ENCODE data around the gene TMEM106B.

DNA sequence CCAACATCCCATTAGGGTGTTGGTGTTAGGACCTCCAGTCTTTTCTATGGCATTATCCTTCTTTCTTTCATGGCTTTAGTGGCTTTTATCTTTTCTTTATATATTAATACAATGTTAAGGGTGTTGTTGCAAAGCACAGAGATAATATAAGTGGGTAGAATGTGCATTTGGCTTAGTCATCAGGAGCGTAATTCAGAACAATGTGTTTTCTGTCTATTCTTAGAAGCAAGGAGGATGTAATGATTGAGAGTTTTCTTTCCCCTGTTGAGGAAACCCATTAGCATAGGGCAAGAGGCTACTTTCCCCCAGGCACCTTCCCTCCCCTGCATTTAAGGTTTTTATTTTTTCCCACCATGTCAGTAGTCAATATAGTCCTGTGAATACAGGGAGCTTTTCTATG lies 79.7 kb downstream of the TMEM106B start:
- TF ChIP-seq EZH2phosphoT487 (IDR thresholded peaks at IDR 0.05; ENCODE audit: insufficient read depth, low read depth): no peak
- TF ChIP-seq EZH2 (IDR thresholded peaks at IDR 0.05; ENCODE audit: insufficient read depth, poor library complexity, severe bottlenecking): no peak
